GM19455 (cell line): Measurements from ENCODE around the gene YIPF6.
A peak's percentile ranks its signal among the peaks of the same experiment; 100 is the strongest.
"Not testable (repeated sequence)": the region's sequence is repeated elsewhere in the genome, so short reads cannot be mapped to it uniquely, and the experiment has no call there.

Experiments
- ATAC-seq: cut with Tn5 transposase; IDR thresholded peaks from one replicate; pipeline ENCODE4 v1.9.1; 2021; ENCODE audit not compliant: unreplicated experiment

YIPF6 gene

GRCh38 chrX:68498508-68499379, at the start of gene YIPF6:
Gene YIPF6 (plus strand): TSS chrX:68499051. CDS start chrX:68499067, 16 bp downstream.
- ATAC-seq: peak; percentile 97

- no peak for ATAC-seq
These were observed 47.1 kb upstream of the YIPF6 start for GRCh38 chrX:68451720-68452119.

GRCh38 chrX:68454476-68455150, 44.2 kb upstream of the YIPF6 start:
- ATAC-seq: no peak

GRCh38 chrX:68455151-68455510, 43.7 kb upstream of the YIPF6 start:
- ATAC-seq: no peak

GRCh38 chrX:68461093-68461492, 37.8 kb upstream of the YIPF6 start:
- ATAC-seq: no peak

GRCh38 chrX:68461576-68461975, 37.3 kb upstream of the YIPF6 start:
- no peak for ATAC-seq

GRCh38 chrX:68462197-68462596, 36.7 kb upstream of the YIPF6 start:
- no peak for ATAC-seq

- peak; percentile 66 for ATAC-seq
These were observed 36.2 kb upstream of the YIPF6 start for GRCh38 chrX:68462653-68463052.

GRCh38 chrX:68463880-68464279, 35.0 kb upstream of the YIPF6 start:
- no peak for ATAC-seq

- ATAC-seq: no peak
These were observed 34.1 kb upstream of the YIPF6 start for GRCh38 chrX:68464796-68465195.

GRCh38 chrX:68480969-68481368, 17.9 kb upstream of the YIPF6 start:
- ATAC-seq: no peak

- ATAC-seq: not testable (repeated sequence)
These were observed 12.7 kb upstream of the YIPF6 start for GRCh38 chrX:68486198-68486597.

GRCh38 chrX:68487254-68487653, 11.6 kb upstream of the YIPF6 start:
- ATAC-seq: no peak

- ATAC-seq: no peak
These were observed 10.9 kb upstream of the YIPF6 start for GRCh38 chrX:68487924-68488323.

- no peak for ATAC-seq
These were observed 10.2 kb upstream of the YIPF6 start for GRCh38 chrX:68488657-68489056.

- ATAC-seq: no peak
These were observed 8.2 kb upstream of the YIPF6 start for GRCh38 chrX:68490644-68491043.

GRCh38 chrX:68492583-68492982, 6.3 kb upstream of the YIPF6 start:
- no peak for ATAC-seq

- ATAC-seq: not testable (repeated sequence)
These were observed 5.1 kb upstream of the YIPF6 start for GRCh38 chrX:68493776-68494175.

GRCh38 chrX:68498044-68498507, 775 bp upstream of the YIPF6 start:
- ATAC-seq: no peak

- no peak for ATAC-seq
These were observed 973 bp downstream of the YIPF6 start for GRCh38 chrX:68499543-68500504.
